NCI-H526 (cell line): ENCODE measurements around the gene AKR1C3.
"Not testable (repeated sequence)": the region's sequence is repeated elsewhere in the genome, so short reads cannot be mapped to it uniquely, and the experiment has no call there.

ENCODE experiments used
- DNase-seq, 2 experiments: peaks; one replicate each; lab custom pipeline; 2025; lab: John Stamatoyannopoulos, UW

The AKR1C3 gene

DNA sequence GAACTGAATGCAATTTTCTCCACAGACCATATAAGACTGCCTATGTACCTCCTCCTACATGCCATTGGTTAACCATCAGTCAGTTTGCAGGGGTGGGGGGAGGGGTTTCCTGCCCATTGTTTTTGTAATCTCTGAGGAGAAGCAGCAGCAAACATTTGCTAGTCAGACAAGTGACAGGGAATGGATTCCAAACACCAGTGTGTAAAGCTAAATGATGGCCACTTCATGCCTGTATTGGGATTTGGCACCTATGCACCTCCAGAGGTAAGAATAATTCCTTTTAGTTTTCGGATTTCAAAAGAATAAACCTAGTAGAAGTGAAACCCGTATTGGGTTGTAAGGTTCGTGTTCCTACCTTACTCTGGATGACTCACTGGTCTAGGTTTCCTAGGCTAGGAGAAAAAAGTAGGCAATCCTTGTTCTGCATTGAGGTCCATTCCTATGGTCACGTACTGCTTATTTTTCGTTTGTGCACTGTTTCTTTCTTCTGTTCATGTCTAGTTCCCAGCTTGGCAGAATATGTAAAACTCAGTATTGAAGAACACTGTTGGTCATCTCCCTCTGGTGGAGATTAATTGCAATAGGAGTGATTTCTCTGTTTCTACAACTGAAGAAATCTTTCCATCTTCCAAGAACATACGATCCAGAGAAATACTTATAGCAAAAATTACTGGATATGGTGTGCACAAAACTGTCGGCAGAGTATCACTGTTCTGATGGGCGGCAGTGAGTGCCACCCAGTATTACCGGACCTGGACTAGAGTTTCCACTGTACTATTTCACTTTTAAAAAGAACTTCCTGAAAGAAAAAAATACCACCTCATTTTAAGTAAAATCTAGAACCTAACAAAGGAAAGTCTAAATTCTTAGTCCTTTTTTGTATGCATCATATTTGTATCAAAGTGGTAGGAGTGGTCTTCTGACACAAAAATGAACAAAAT is at the start of gene AKR1C3:
Gene AKR1C3, plus strand, starts transcription at position 150 of the 941 bp plus-strand sequence. Its CDS starts 31 bp downstream, at position 181.
- peak; percentile 58 to 63 for DNase-seq

DNA sequence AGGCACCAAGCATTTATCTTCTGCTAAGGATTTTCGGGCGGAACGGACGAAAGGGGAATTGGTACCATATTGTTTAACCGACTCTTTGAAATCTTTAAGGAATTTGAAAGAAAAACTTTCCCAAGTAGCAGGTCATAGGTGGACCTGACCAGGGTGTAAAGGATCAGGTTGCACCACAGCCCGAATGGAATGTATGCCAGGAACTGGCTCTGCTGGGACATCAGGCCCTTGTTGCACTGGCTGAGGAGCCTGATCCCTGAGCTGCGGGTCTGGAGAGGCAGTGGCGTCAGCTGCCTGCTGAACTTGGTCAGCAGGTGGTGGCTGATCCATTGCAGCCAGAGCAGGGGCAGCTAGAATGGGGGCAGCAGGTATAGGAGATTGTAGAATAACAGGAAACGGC is 49.1 kb upstream of the AKR1C3 start:
- no peak for DNase-seq

DNA sequence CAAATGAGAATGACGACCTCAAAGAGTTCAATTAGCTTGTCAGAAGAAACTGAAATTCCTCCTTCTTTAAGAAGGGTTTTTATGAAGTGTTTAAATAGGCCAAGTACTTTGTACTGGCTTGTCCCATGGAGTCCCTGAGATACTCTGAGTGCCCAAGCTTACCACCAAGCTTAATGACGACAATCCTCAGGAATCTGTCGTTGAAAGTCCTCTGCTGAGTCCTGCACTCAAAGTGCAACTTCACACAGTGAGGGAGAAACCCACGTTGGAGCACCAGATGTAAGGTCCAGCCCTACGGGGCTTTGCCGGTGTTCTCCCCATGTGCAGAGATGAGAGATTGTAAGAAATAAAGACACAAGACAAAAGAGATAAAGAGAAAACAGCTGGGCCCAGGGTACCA is 47.8 kb upstream of the AKR1C3 start:
- no peak for DNase-seq

DNA sequence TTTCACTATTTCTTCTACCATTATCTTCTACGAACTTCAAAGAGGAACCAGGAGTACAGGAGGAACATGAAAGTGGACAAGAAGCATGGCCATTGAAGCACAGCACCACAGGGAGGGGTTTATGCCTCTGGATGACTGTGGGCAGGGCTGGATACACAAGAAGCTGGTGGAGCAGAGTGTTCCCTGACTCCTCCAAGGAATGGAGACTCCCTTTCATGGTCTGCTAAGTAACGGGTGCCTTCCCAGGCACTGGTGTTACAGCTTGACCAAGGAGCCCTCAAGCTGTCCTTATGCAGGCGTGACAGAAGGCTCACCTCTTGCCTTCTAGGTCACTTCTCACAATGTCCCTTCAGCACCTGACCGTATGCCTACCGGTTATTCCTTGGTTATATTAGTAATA is 47.2 kb upstream of the AKR1C3 start:
- not testable (repeated sequence) for DNase-seq

DNA sequence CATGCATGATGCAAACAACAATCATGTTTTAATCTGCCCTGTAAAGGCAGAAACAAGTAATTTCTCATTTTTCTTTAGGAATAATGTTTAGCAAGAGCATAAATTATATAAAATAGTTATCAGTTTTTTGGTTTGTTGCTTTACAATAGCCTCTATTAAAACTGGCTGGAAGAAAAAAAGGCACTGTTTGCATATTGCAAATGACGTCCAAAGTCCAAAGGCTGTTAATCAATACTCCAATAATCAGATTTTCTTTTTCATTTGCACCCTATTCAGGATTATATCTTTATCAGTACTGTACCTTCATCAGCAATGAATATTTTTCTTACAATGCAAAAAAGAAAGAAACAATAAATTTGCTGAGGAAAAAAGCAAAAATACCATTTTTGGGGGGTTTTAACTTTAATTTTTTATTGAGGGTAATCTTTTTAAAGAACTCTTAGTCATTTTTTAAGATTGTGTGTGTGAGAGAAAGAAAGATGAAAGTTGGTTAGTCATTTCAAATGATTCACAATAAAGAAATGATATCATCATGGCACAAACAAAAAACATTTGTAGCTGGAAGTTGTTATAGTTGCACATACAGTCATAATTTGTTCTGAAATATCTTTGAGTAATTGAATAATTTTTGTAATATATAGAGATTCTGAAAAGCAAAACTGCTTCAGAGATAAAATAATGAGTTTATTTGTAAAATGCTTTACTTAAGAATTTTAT is 46.1 kb upstream of the AKR1C3 start:
- DNase-seq: no peak

DNA sequence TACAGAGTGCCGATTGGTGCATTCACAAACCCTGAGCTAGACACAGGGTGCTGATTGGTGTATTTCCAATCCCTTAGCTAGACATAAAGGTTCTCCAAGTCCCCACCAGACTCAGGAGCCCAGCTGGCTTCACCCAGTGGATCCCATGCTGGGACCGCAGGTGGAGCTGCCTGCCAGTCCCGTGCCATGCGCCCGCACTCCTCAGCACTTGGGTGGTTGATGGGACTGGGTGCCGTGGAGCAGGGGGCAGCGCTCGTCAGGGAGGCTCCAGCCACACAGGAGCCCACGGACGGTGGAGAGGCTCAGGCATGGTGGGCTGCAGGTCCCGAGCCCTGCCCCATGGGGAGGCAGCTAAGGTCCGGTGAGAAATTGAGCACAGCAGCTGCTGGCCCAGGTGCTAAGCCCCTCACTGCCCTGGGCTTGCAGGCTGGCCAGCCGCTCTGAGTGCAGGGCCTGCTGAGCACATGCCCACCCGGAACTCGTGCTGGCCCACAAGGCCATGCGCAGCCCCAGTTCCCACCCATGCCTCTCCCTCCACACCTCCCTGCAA is 41.2 kb upstream of the AKR1C3 start:
- not testable (repeated sequence) for DNase-seq

DNA sequence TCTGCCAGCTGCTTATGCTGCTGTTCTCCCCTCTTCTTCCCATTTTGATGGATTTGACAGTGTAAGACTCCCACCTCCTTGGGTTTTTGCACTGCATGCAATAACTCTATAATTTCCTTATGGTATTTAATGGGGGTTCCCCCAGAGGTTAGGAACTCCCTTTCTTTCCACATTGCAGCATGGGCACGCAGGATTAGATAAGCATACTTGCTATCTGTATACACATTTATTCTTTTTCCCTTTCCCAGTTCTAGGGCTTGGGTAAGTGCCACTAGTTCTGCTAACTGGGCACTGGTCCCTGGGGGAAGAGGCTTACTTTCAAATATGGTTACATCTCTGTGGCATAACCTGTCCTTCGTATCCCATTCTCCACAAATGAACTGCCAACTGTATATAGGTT is 39.4 kb upstream of the AKR1C3 start:
- DNase-seq: not testable (repeated sequence)

DNA sequence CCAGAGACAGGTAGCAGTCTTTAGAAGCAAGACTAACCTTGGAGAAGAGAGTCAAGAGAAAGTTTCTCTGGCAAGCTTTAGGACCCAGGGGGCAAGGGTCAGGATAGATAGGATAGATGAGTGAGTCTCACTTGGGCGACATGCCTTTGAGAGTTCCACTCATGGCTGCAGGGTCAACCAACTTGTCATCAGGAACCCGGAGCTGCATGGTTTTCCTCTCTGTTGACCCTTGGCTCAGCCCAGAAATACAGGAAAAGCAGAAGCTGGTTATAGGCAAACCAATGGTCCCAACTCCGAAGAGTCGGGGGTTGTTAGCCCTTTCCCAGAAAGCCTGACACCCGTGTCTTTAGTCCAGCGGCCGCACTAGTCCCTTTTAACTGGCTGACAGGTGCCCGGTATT is 34.9 kb upstream of the AKR1C3 start:
- not testable (repeated sequence) for DNase-seq

DNA sequence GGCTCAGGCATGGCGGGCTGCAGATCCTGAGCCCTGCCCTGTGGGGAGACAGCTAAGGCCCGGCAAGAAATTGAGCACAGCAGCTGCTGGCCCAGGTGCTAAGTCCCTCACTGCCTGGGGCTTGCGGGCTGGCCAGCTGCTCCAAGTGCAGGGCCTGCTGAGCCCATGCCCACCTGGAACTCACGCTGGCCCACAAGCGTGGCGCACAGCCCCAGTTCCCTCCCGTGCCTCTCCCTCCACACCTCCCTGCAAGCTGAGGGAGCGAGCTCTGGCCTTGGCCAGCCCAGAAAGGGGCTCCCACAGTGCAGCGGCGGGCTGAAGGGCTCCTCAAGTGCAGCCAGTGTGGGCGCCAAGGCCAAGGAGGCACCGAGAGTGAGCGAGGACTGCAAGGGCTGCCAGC is 33.4 kb upstream of the AKR1C3 start:
- not testable (repeated sequence) for DNase-seq

DNA sequence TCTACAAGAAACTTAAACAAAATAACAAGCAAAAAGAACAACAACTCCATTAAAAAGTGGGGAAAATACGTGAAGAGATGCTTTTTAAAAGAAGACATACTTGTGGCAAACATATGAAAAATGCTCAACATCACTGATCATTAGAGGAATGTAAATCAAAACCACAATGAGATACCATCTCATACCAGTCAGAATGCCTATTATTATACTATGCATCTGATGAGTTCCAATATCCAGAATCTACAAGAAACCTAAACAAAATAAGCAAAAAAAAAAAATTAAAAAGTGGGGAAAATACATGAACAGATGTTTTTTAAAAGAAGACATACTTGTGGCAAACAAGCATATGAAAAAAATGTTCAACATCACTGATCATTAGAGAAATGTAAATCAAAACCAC is 29.6 kb upstream of the AKR1C3 start:
- no peak for DNase-seq

DNA sequence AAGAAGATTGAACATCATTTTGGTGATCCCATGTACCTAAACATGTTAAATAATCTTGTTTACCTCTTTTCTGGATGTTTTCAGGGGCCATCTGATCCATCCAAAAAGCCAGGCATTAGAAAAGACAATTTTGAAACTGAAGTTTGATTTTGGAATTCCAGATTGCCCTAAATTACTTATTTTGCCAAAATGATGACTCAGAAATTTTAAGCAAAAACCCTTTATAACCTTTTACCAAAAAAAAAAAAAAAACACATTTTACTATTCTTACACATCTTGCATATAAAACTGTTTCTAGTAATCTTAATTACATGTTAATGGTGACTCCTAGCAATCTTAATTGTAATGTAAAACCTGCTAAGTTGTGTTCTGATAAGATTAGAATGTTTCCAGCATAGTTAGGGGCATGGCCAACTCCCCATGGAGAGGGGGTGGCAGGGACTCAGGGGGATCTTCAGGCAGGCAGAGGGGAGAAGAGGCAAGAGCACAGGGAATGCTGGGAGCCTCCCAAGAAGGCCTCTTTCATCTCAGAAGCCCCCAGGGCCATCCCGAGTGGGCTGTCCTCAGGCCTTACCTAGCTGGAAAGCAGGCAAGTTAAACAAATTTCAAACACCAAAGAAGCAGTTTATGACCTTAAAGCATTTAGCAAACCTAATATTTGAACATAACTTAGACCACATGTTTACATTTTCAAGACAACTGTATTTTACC is 25.8 kb upstream of the AKR1C3 start:
- DNase-seq: no peak

DNA sequence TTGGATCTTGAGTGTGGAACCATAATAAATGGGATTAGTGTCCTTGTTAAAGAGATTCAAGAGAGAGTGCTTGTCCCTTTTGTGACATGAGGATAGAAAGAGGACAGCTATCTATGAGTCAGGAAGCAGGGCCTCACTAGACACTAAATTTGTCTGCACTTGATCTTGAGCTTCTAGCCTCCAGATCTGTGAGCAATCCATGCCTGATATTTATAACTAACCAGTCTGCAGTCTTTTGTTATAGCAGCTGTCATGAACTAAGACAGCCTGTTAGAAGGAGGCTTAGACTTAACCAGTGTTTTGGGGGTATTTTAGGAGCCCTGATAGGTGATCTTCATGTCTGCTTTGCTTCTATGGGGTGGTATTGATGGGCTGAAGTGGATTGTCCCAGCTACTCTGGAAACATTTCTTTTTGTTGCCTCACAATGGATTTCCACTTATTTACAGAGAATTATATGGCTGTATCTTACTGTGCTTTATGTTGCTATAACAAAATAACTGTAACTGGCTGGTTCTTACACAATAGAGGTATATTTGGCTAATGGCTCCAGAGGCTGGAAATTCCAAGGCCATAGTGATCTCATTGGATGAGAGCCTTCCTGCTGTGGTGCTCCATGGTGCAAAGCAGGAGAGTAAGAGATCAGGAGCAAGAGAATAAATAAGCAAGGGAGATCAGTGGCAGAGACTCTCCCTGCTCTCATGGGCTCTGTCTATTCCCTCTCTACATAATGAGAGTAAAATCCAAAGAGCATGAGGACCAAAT is 23.4 kb upstream of the AKR1C3 start:
- DNase-seq: no peak

DNA sequence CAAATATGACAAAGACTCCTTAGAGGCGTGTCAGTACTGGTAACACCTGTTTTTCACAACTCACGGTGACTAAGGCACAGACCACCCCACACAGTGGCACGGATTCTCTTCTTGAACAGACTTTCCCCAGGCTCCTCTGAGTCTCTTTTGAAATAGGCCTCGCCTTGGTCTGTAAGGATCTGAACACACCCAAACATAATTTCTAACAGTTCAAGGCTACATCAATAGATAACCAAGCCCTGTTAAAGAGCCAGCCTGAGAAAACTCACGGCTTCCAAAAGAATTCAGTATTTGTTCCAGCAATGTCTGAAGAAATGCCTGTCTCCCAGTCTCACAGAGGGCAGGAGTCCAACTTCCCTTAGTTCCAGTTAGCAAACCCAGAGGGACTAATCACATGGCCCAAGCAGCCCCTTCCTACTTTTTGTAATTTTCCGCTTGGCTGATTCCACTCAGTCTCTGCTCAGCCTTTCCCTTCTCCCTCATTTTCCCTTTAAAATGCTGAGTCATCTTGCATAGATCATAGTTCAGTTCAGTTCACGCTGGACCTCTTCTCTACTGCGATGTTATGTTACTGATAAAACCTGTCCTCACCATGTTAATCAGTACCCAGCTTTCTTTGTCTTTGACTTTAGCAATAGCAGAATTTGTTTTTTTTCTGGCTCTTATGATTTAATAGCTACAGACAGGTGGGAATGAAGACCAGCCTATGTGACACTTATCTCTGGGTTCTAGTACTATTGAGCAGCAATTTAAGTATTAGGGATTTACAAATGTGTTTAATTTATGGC is 22.6 kb upstream of the AKR1C3 start:
- DNase-seq: peak; percentile 53 to 73

DNA sequence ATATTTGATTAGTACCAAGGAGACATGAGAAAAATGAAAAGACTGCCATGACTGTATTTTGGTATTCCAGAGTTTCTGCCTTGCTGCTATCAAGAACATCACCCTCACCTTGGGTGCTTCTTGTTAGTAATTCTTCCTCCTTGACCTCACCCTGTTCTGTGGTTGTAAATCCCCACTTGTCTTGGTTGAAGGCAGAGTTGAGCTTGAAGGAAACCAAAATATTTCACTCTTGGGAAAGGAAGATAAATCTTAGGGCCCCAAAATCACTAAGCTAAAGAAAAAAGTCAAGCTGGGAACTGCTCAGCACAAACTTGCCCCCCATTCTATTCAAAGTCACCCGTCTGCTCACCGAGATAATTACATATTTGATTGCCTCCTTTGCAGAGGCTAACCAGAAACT is 20.6 kb upstream of the AKR1C3 start:
- no peak for DNase-seq

DNA sequence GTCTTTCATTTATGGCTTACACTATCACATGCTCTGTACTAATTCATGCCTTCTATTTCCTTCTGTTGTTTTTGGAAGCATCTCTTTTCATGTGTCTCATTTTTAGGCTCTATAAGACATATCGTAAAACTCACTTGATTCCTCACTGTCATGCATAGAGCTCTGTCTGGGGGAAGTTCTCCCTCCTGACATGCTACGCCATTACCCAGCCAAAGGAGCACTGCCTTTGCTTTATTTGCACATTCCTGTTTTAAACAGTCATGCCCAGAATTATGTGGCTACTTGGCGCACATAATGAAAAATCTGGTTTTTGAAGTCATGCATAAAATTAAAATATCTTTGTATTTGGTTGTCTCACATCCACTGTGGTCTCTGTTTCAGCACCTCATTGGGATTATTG is 17.6 kb upstream of the AKR1C3 start:
- DNase-seq: no peak

DNA sequence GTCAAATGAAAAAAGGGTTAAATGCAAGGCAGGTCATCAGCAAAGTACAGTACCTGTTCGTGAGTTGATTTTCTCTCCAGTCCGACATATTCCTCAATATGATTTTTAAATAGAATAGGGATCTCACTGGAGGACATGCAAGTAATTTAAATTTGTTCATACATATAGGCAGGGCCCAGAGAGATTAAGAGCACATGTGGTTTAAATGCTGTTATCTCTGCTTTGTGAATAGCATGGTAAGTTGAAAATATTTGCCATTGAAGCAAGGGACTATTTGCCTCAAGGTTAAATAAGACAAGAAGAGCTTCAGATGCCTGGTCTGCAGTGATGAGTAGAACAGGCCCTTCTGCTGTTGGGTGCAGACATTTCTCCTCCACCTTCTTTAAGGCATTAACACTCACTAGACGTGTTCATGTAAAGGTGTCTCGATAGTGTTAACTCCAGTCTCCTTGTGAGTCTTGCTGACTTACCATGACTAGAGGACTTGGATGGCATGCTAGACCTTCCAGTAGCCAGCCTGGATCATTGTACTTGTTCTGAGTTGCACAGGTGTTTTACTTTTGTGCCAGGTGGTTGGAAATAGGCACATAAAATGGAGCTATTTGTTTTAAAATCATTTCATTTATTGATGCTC is 15.6 kb upstream of the AKR1C3 start:
- DNase-seq: no peak

DNA sequence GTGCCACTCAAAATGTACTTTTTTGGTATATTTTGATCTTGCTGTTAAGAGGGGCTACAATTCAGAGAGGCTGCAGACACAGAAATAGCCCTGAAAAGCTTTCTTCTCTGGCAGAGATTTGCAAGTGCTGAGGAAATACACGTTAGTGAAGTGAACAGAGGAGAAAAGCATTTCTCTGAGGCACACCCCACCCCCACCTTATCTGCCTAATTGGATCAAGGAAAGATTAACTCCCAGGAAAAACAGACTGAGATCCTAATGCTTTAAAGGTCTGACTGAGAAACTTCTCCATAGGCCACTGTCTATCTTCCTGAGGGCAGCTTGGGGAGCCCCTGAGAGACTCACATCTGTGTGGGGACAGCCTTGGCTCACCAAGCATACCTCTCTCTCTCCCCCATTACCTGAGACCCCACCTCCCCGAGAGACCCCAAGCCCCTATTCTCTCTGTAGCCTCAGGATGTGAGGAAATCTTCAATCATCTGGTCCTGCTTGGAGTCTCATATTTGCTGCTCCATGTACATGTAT is 14.8 kb upstream of the AKR1C3 start:
- DNase-seq: no peak

DNA sequence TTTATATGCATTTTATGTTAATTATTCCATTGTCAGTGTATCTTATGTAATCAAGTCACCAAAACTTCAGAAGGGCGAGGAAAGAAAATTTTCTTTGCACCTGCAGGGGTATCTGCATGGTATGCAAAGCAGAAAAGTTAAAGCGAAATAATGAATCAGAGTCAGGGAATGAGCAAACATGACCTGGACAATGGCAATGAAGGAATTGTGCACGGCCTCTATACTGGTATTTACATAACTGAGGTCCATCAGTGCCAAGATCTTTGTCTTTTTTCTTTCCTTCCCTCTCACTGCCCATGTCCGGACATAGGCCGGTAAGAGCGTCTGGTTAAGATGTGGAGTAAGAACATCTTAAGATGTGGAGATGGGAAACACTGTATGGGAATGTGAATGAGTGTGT is 14.4 kb upstream of the AKR1C3 start:
- no peak for DNase-seq

DNA sequence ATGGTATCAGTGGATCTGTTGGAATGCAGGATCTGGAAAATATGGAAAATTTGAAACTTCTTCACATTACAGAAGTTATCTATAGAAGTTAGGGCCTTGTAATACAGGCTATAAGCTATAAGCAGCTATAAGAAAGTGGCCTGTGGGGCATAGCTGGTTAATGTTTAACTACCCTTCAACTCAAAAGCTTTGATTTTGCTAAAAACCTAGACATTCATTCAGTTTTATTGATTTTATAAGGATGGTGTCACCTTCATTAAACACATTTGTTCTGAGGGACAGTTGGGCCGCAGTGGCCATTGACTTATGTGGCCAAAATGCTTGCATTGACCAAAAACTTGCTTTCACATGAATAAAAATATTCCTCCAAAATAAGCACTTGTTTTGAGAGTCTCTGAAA is 13.1 kb upstream of the AKR1C3 start:
- DNase-seq: no peak

DNA sequence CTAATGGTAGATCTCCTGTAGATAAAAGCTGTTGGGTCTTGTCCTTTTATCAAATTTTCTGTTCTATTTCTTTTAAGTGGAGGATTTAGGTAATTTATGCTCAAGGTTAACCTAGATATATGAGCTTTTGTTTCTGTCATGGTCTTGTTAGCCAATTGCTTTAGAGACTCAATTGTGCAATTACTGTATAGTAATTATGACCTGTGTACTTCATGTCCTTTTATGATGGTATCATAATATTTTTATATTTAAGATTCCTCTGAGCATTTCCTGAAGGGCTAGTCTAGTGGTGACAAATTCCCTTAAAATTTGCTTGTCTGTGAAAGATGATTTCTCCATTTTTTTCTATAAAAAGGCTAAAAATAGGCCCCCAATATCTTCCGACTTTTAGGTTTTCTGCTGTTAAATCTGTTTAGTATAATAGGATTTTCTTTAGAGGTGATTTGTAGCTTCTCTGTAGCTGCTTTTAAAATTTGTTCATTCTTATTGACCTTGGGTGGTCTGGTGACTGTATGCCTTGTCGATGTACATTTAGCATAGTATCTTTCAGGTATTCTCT is 5.4 kb upstream of the AKR1C3 start:
- DNase-seq: no peak
